GM19372 (cell line): Measurements from ENCODE around the gene PRR33.
"Not testable (repeated sequence)": the region's sequence is repeated elsewhere in the genome, so short reads cannot be mapped to it uniquely, and the experiment has no call there.

ENCODE experiments used
- ATAC-seq: cut with Tn5 transposase; IDR thresholded peaks from one replicate; pipeline ENCODE4 v1.9.1; 2021; ENCODE audit warnings: mild to moderate bottlenecking, low read depth, moderate library complexity; ENCODE audit not compliant: unreplicated experiment

Gene PRR33

GRCh38 chr11:1891831-1892115, at the start of gene PRR33:
Gene PRR33 (minus strand): TSS chr11:1891895. CDS start chr11:1890584, 1,311 bp downstream.
- ATAC-seq, result no peak

GRCh38 chr11:1939788-1940187, 48.1 kb upstream of the PRR33 start:
- ATAC-seq, result not testable (repeated sequence)

GRCh38 chr11:1939006-1939625, 47.4 kb upstream of the PRR33 start:
- no peak for ATAC-seq

DNA sequence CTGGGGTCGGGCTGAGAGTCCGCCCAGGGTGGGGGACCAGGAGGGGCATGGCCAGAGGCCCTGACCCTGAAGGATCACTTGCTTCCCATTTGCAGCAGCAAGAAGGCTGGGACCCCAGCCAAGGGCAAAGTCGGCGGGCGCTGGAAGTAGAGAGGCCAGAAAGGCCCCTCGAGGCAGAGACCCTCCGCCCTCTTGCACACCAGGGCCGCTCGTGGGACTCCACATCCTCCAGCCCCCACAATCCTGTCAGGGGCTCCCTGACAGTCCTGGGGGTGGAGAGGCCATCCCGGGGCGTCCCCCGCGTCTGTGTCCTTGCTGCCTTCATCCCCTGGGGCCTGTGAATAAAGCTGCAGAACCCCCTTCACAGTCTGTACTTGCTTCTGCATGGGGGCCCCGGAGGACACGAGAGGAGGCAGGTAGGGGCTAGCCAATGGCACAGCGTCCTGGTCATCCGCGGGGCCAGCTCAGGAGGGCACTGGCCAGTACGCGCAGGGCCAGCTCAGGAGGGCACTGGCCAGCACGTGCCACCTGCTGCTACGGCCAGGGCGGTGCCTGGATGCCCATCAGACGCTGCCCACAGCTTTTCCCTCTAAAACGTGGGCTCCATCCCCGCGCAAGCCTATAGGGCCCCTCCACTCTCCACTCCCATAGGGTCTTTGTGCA, 46.8 kb upstream of the PRR33 start:
- no peak for ATAC-seq

GRCh38 chr11:1937616-1938342, 46.1 kb upstream of the PRR33 start:
- ATAC-seq, result no peak

- no peak for ATAC-seq
Measured at GRCh38 chr11:1936781-1937615, 45.3 kb upstream of the PRR33 start.

GRCh38 chr11:1936072-1936780, 44.5 kb upstream of the PRR33 start:
- ATAC-seq, result no peak

GRCh38 chr11:1935156-1936071, 43.7 kb upstream of the PRR33 start:
- no peak for ATAC-seq

GRCh38 chr11:1934335-1935155, 42.9 kb upstream of the PRR33 start:
- no peak for ATAC-seq

- no peak for ATAC-seq
Measured at GRCh38 chr11:1933416-1934334, 42.0 kb upstream of the PRR33 start.

DNA sequence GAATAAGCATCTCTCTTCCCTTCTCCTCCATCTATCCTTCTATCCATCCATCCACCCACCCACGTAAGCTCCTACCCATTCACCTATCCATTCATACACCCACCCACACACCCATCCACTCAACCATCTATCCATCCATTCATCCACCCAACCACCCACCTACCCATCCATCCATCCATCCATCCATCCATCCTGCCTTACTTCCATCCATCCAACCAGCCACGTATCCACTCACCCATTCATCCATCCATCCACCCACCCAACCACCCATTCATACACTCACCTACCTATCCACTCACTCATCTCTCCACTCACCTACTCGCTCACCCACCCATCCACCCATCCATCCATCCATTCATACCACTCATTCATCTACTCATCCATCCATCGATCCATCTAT, 41.0 kb upstream of the PRR33 start:
- no peak for ATAC-seq

GRCh38 chr11:1932105-1932480, 40.4 kb upstream of the PRR33 start:
- no peak for ATAC-seq

- ATAC-seq, result no peak
Measured at GRCh38 chr11:1931341-1932104, 39.8 kb upstream of the PRR33 start.

DNA sequence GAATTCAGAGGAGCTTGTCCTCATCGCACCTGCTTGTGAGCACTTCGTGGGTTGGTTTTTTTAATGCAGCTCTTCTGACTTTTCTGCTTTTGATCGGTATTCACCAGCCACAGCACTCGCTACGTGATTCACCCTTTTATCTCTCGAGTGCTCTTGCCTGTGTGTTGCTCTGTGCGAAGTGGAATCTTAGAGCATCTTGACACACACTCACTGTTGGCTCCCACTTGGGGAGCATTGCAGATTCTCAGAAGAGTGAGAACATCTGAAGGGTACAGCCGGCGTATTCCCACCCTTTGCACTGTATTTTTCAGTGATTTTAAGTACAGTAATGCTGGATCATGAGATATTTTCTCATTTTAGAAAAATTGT, 38.8 kb upstream of the PRR33 start:
- ATAC-seq, result no peak

GRCh38 chr11:1929621-1930461, 38.1 kb upstream of the PRR33 start:
- ATAC-seq, result no peak

- no peak for ATAC-seq
Measured at GRCh38 chr11:1928891-1929541, 37.3 kb upstream of the PRR33 start.
